WTC11 (cell line): ENCODE results near the gene POM121C.
"Not testable (repeated sequence)": the region's sequence is repeated elsewhere in the genome, so short reads cannot be mapped to it uniquely, and the experiment has no call there.

Source experiments
- CTCF ChIP-seq: fragments of 200-600 bp; IDR thresholded peaks from 2 replicates; pipeline ENCODE4 v1.8.0; 2022; ENCODE audit warnings: antibody characterized with exemption
- MLX ChIP-seq: sonication (generic); formaldehyde crosslinking; IDR thresholded peaks from 2 replicates; pipeline ENCODE4 v1.8.1; 2023; ENCODE audit warnings: mild to moderate bottlenecking, missing genetic modification reagents, moderate library complexity
- NR3C1 ChIP-seq: sonication (generic); formaldehyde crosslinking; conservative IDR thresholded peaks from 2 replicates; pipeline ENCODE4 v1.8.1; 2023; ENCODE audit warnings: low read depth, mild to moderate bottlenecking, missing genetic modification reagents

GRCh38 chr7:75439000-75439399 is 47.1 kb downstream of the POM121C start:
- not testable (repeated sequence) for TF ChIP-seq CTCF; NR3C1 (CRISPR knock-in tag); MLX (CRISPR knock-in tag)
